HEK293 (cell line): Measurements from ENCODE around the gene PWWP2B.

ENCODE experiments used
- CTCF ChIA-PET: fragments of 350-600 bp; formaldehyde crosslinking; extraction: SDS; loops from one replicate; lab custom pipeline; 2021; ENCODE audit warnings: antibody characterized with exemption; lab: Yijun Ruan, JAX
- POLR2A ChIA-PET: fragments of 300-600 bp; formaldehyde crosslinking; extraction: SDS; loops from one replicate; lab custom pipeline; 2020; ENCODE audit warnings: antibody characterized with exemption, inconsistent platforms; lab: Yijun Ruan, JAX
- H3K27ac ChIP-seq: fragments of 200-500 bp; sonication (Bioruptor generic); 2 replicates; pipeline ENCODE4 v1.5.1; 2014; ENCODE audit warnings: low read depth, low read length, control low read depth, inconsistent platforms; ENCODE audit errors: extremely low read depth
- H3K36me3 ChIP-seq, 2 experiments: fragments of 200-500 bp in 1 of 2; sonication (Bioruptor generic) in 1 of 2; 1 replicate in 1 of 2; 2 replicates in 1 of 2; pipeline ENCODE4 v1.5.1; 2014 to 2017; ENCODE audit warnings: inconsistent platforms in 2 of 2, low read length in 2 of 2; ENCODE audit not compliant: control insufficient read depth in 2 of 2, insufficient read depth in 1 of 2
- H3K4me1 ChIP-seq: fragments of 200-500 bp; sonication (Bioruptor generic); 2 replicates; pipeline ENCODE4 v1.5.1; 2014; ENCODE audit warnings: mild to moderate bottlenecking, low read length, inconsistent platforms; ENCODE audit not compliant: control insufficient read depth, insufficient read depth
- H3K4me3 ChIP-seq: 2 replicates; pipeline ENCODE4 v1.5.1; 2011; ENCODE audit warnings: low read depth, mild to moderate bottlenecking, control low read depth, low read length, moderate library complexity
- H3K9me3 ChIP-seq: fragments of 200-500 bp; sonication (Bioruptor generic); 2 replicates; pipeline ENCODE4 v1.5.1; 2014; ENCODE audit warnings: low read depth, low read length, inconsistent platforms; ENCODE audit not compliant: control insufficient read depth, insufficient read depth
- HOXD13 ChIP-seq: sonication (generic); formaldehyde crosslinking; IDR thresholded peaks from 2 replicates; pipeline ENCODE4 v1.8.0; 2022; ENCODE audit warnings: missing genetic modification reagents, borderline replicate concordance
- PATZ1 ChIP-seq: fragments of 450-650 bp; formaldehyde crosslinking; IDR thresholded peaks from 2 replicates; pipeline ENCODE4 v1.5.1; 2016; ENCODE audit warnings: missing biosample characterization, missing genetic modification characterization
- ZBTB48 ChIP-seq: fragments of 450-650 bp; formaldehyde crosslinking; IDR thresholded peaks from 2 replicates; pipeline ENCODE4 v1.5.1; 2016; ENCODE audit warnings: missing biosample characterization, missing genetic modification characterization
- ZFHX2 ChIP-seq: fragments of 450-650 bp; formaldehyde crosslinking; conservative IDR thresholded peaks from 2 replicates; pipeline ENCODE4 v1.5.1; 2016; ENCODE audit warnings: missing biosample characterization, missing genetic modification characterization
- ZFP37 ChIP-seq: fragments of 450-650 bp; formaldehyde crosslinking; IDR thresholded peaks from 2 replicates; pipeline ENCODE4 v1.5.1; 2016; ENCODE audit warnings: missing biosample characterization, missing genetic modification characterization
- ZNF121 ChIP-seq: fragments of 450-650 bp; formaldehyde crosslinking; IDR thresholded peaks from 2 replicates; pipeline ENCODE4 v1.5.1; 2016; ENCODE audit warnings: missing biosample characterization, missing genetic modification characterization
- ZNF248 ChIP-seq: fragments of 450-650 bp; formaldehyde crosslinking; IDR thresholded peaks from 2 replicates; pipeline ENCODE4 v1.5.1; 2017; ENCODE audit warnings: missing biosample characterization, missing genetic modification characterization
- ZNF391 ChIP-seq: fragments of 450-650 bp; formaldehyde crosslinking; IDR thresholded peaks from 2 replicates; pipeline ENCODE4 v1.5.1; 2016; ENCODE audit warnings: low read depth, missing biosample characterization, missing genetic modification characterization, borderline replicate concordance
- ZNF510 ChIP-seq: fragments of 450-650 bp; formaldehyde crosslinking; IDR thresholded peaks from 2 replicates; pipeline ENCODE4 v1.5.1; 2018; ENCODE audit warnings: mild to moderate bottlenecking, missing genetic modification characterization, missing biosample characterization; ENCODE audit not compliant: insufficient replicate concordance
- ZNF530 ChIP-seq: fragments of 450-650 bp; formaldehyde crosslinking; IDR thresholded peaks from 2 replicates; pipeline ENCODE4 v1.5.1; 2016; ENCODE audit warnings: low read depth, missing biosample characterization, missing genetic modification characterization
- ZNF560 ChIP-seq: fragments of 450-650 bp; formaldehyde crosslinking; IDR thresholded peaks from 2 replicates; pipeline ENCODE4 v1.5.1; 2017; ENCODE audit warnings: missing biosample characterization, missing genetic modification characterization, borderline replicate concordance
- ZNF645 ChIP-seq: fragments of 450-650 bp; formaldehyde crosslinking; IDR thresholded peaks from 2 replicates; pipeline ENCODE4; 2016; ENCODE audit warnings: missing biosample characterization, missing genetic modification characterization
- ZNF660 ChIP-seq: fragments of 450-650 bp; IDR thresholded peaks from 2 replicates; pipeline ENCODE4 v1.5.1; 2018; ENCODE audit warnings: missing biosample characterization, mild to moderate bottlenecking, missing genetic modification characterization
- ZNF776 ChIP-seq: fragments of 450-650 bp; formaldehyde crosslinking; IDR thresholded peaks from 2 replicates; pipeline ENCODE4 v1.5.0; 2017; ENCODE audit warnings: missing biosample characterization, missing genetic modification characterization, borderline replicate concordance
- ZNF785 ChIP-seq: fragments of 450-650 bp; formaldehyde crosslinking; IDR thresholded peaks from 2 replicates; pipeline ENCODE4 v1.5.1; 2016; ENCODE audit warnings: missing biosample characterization, missing genetic modification characterization
- TF ChIP-seq, protein P1 (sequence below): fragments of 450-650 bp; formaldehyde crosslinking; optimal IDR thresholded peaks from 2 replicates; pipeline ENCODE3; 2016; ENCODE audit warnings: missing biosample characterization, mild to moderate bottlenecking, missing genetic modification characterization
- TF ChIP-seq, protein P2 (sequence below): fragments of 450-650 bp; formaldehyde crosslinking; IDR thresholded peaks from 2 replicates; pipeline ENCODE4 v1.5.1; 2016; ENCODE audit warnings: missing biosample characterization, missing genetic modification characterization
- TF ChIP-seq, protein P3 (sequence below): fragments of 450-650 bp; formaldehyde crosslinking; IDR thresholded peaks from 2 replicates; pipeline ENCODE4 v1.5.1; 2016; ENCODE audit warnings: missing biosample characterization, missing genetic modification characterization

PWWP2B gene

DNA sequence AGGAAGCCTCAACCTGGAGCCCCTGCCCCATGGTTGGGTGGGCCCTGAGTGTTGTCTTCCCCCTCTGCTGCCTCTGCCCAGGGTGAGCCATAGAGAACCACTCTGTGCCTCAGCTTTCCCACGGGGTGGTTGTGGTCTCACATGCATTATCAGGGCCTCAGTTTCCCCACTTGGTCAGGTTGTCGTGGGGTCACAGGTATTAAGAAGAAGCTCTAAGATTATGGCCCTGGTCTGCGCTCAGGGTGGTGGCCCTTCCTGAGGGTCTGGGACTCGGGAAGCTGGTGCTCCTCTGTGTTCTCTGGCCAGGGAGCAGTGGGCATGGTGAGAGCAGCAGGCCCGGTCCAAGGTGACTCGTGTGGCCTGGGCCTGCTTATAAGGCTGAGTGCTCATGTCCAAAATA, 47.2 kb upstream of the PWWP2B start:
- peaks cover 0 to 3% of the 10 kb centered on the region in 2 experiments; a peak in 1 of 3 replicates for H3K36me3 ChIP-seq
- H3K27ac ChIP-seq = no peak overlapping the region
- no peak overlapping the region for H3K4me3 ChIP-seq
- H3K4me1 ChIP-seq = no peaks in the 10 kb centered on the region
- TF ChIP-seq ZNF510 (tag by site-specific recombination) (no peak), ZNF560 (no peak), ZNF530 (tag by site-specific recombination) (no peak), ZNF785 (no peak), PATZ1 (tag by site-specific recombination) (no peak), ZNF121 (no peak), ZNF248 (tag by site-specific recombination) (no peak), ZNF645 (tag by site-specific recombination) (no peak), ZBTB48 (tag by site-specific recombination) (no peak), ZFP37 (tag by site-specific recombination) (no peak), HOXD13 (CRISPR knock-in tag) (no peak), ZNF391 (tag by site-specific recombination) (no peak), ZNF660 (no peak), ZNF776 (tag by site-specific recombination) (no peak), ZFHX2 (no peak)
- TF ChIP-seq, protein P1, sequence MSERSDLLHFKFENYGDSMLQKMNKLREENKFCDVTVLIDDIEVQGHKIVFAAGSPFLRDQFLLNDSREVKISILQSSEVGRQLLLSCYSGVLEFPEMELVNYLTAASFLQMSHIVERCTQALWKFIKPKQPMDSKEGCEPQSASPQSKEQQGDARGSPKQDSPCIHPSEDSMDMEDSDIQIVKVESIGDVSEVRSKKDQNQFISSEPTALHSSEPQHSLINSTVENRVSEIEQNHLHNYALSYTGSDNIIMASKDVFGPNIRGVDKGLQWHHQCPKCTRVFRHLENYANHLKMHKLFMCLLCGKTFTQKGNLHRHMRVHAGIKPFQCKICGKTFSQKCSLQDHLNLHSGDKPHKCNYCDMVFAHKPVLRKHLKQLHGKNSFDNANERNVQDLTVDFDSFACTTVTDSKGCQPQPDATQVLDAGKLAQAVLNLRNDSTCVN (tag by site-specific recombination) = no peak
- TF ChIP-seq, protein P2, sequence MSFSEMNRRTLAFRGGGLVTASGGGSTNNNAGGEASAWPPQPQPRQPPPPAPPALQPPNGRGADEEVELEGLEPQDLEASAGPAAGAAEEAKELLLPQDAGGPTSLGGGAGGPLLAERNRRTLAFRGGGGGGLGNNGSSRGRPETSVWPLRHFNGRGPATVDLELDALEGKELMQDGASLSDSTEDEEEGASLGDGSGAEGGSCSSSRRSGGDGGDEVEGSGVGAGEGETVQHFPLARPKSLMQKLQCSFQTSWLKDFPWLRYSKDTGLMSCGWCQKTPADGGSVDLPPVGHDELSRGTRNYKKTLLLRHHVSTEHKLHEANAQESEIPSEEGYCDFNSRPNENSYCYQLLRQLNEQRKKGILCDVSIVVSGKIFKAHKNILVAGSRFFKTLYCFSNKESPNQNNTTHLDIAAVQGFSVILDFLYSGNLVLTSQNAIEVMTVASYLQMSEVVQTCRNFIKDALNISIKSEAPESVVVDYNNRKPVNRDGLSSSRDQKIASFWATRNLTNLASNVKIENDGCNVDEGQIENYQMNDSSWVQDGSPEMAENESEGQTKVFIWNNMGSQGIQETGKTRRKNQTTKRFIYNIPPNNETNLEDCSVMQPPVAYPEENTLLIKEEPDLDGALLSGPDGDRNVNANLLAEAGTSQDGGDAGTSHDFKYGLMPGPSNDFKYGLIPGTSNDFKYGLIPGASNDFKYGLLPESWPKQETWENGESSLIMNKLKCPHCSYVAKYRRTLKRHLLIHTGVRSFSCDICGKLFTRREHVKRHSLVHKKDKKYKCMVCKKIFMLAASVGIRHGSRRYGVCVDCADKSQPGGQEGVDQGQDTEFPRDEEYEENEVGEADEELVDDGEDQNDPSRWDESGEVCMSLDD (tag by site-specific recombination) = no peak
- TF ChIP-seq, protein P3, sequence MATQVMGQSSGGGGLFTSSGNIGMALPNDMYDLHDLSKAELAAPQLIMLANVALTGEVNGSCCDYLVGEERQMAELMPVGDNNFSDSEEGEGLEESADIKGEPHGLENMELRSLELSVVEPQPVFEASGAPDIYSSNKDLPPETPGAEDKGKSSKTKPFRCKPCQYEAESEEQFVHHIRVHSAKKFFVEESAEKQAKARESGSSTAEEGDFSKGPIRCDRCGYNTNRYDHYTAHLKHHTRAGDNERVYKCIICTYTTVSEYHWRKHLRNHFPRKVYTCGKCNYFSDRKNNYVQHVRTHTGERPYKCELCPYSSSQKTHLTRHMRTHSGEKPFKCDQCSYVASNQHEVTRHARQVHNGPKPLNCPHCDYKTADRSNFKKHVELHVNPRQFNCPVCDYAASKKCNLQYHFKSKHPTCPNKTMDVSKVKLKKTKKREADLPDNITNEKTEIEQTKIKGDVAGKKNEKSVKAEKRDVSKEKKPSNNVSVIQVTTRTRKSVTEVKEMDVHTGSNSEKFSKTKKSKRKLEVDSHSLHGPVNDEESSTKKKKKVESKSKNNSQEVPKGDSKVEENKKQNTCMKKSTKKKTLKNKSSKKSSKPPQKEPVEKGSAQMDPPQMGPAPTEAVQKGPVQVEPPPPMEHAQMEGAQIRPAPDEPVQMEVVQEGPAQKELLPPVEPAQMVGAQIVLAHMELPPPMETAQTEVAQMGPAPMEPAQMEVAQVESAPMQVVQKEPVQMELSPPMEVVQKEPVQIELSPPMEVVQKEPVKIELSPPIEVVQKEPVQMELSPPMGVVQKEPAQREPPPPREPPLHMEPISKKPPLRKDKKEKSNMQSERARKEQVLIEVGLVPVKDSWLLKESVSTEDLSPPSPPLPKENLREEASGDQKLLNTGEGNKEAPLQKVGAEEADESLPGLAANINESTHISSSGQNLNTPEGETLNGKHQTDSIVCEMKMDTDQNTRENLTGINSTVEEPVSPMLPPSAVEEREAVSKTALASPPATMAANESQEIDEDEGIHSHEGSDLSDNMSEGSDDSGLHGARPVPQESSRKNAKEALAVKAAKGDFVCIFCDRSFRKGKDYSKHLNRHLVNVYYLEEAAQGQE (tag by site-specific recombination) = no peak
- CTCF ChIA-PET = interaction anchor here (0.6 to 2.6 kb wide), 4 partner anchors 11 to 127 kb away, joined by 3 to 15 read pairs (median 8); no protein-coding TSS in a partner anchor
- POLR2A ChIA-PET = interaction anchor here (0.6 kb wide), 1 partner anchor 95 kb away, joined by 8 read pairs; no protein-coding TSS in a partner anchor
- H3K9me3 ChIP-seq = no peaks in the 10 kb centered on the region
